Measurements from ENCODE around the gene EPS8.

Gene EPS8

DNA sequence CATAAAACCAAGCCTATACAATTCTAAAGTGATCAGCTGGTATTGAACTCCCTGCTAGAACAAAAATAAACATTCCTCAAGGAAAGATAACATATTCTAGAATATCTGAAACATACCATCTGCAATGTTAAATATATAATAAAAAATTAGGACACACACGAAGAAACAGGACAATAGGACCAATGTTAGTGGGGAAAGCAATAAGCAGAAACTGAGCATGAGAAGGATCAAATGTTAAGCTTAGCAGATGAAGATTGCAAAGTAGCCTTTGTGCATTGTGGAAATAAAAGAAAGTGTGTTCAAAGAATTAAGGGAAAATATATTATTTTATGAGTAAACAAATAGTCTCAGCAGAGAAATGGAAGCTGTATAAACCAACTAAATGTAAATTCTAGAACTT, 180.8 kb downstream of the EPS8 start:
- H3K27ac ChIP-seq = no peak overlapping the region
- TF ChIP-seq, protein P1, sequence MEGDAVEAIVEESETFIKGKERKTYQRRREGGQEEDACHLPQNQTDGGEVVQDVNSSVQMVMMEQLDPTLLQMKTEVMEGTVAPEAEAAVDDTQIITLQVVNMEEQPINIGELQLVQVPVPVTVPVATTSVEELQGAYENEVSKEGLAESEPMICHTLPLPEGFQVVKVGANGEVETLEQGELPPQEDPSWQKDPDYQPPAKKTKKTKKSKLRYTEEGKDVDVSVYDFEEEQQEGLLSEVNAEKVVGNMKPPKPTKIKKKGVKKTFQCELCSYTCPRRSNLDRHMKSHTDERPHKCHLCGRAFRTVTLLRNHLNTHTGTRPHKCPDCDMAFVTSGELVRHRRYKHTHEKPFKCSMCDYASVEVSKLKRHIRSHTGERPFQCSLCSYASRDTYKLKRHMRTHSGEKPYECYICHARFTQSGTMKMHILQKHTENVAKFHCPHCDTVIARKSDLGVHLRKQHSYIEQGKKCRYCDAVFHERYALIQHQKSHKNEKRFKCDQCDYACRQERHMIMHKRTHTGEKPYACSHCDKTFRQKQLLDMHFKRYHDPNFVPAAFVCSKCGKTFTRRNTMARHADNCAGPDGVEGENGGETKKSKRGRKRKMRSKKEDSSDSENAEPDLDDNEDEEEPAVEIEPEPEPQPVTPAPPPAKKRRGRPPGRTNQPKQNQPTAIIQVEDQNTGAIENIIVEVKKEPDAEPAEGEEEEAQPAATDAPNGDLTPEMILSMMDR (conservative IDR thresholded peaks at IDR 0.05) = no peak
- TF ChIP-seq ZFX (IDR thresholded peaks at IDR 0.05) = no peak

DNA sequence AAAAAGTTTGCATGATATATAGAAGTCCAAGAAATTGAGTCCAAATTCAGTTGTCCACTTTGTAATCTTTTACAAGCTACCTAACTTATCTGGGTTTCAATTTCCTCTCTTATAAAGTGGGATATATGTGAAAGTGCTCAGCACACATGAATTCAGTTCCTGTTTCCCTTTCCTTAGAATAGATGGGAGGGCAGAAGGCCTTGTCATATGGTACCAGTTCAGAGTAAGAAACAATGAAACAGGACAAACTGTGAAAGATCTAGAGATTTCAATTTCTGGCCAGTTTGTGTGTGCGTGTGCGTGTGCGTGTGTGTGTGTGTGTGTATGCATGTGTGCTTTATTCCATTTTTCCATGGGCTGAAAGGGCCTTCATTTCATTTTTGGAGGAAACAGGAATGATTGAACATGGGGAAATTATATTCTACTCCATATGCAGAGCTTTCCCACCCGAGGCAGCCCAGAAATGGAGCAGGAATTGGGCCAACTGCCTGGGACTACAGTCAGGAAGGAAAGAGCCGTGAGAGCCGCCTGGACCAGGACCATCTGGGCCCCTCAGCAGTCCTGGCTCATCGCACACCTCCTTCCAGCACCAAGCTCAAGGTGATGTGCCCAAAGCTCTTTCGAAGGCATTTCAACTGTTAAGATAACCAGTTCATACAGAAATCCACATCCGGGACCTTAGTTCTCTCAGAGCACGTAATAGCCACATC, 183.2 kb downstream of the EPS8 start:
- no peak overlapping the region for H3K27ac ChIP-seq
- TF ChIP-seq, protein P1 (conservative IDR thresholded peaks at IDR 0.05) = no peak
- no peak for TF ChIP-seq ZFX (IDR thresholded peaks at IDR 0.05)

DNA sequence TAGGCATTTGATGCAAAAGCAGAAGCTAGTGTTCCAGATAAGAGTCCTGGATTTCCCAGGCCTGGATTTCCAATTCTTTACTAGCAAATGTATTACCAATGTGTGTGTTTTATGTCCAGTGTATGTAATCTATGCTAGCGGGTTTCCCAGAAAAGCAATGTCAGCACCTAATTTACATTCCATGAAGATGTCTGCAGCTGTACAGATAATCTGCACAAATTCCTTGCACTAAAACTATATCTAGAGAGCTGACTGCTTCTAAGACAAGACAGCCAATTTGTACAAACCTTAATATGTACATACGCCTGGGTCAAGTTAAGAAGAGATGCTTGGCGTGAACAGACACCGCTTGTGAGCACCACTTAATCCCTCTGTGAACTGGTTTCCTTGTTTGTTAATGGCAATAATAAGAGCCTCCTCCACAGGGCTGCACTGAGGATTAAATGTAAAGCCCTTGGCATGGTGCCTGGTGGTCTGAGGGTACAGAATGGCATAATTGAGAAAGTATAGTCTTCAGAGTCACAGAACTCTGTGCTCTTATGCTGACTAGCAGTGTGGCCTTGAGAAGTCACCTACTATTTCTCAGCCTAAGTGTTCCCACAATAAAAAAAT, 185.6 kb downstream of the EPS8 start:
- TF ChIP-seq, protein P1 (conservative IDR thresholded peaks at IDR 0.05) = no peak
- no peak for TF ChIP-seq ZFX (IDR thresholded peaks at IDR 0.05)
- H3K27ac ChIP-seq = no peak overlapping the region

DNA sequence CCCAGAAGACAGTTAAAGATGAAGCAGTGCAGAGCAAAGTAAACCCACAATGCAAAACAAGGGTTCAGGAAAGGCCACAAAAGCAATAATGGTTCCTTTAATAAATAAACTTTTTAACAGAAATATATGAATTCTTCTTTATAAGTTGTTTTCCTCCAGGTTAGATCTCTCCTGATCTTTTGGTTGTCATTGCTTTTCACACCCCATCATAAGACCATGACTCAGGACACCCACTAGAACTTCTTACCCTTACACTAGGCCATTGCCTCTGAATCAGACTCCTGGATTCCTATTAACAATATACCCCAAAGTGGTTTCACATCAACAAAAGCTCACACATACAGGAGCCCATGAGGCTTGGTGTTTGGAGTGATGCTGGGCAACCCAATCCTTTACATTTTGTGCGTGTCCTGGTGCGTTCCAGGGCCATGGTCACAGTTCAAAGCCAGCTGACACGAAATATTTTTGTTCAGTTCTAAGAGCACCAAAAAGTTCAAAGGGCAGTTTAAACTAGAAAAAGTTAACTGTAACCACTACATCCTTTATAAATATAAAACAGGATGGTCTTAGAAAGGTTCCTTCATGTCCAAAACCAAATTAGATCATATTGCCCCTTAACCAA, 187.0 kb downstream of the EPS8 start:
- no peak overlapping the region for H3K27ac ChIP-seq
- no peak for TF ChIP-seq ZFX (IDR thresholded peaks at IDR 0.05)
- TF ChIP-seq, protein P1 (conservative IDR thresholded peaks at IDR 0.05) = no peak

DNA sequence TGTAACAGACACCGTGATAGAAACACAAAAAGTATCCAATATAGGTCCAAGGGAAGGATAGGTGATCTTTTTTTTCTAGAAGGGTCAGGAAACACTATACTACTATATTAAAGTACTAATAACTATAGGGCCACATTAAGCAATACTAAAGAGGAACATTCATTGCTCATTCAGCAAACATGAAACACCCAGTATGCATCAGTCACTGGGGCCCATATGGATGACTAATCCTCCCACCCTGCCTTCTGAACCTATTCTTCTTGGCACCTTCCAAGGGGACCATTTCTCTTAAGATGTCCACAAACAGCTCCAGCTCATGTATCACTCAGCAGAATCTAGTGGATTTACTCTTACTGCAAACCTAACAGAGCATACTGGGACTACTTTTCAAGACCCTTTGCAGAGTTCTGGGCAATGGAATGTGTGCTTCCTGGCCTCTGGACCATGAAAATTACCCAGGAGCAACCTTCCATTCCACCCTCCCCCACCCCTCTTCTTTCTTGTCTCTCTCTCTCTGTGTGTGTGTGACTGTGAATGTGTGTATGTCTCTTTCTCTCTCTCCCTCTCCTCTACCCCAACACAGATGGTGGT, 187.9 kb downstream of the EPS8 start:
- TF ChIP-seq, protein P1 (conservative IDR thresholded peaks at IDR 0.05) = no peak
- TF ChIP-seq ZFX (IDR thresholded peaks at IDR 0.05) = no peak
- H3K27ac ChIP-seq = no peak overlapping the region

DNA sequence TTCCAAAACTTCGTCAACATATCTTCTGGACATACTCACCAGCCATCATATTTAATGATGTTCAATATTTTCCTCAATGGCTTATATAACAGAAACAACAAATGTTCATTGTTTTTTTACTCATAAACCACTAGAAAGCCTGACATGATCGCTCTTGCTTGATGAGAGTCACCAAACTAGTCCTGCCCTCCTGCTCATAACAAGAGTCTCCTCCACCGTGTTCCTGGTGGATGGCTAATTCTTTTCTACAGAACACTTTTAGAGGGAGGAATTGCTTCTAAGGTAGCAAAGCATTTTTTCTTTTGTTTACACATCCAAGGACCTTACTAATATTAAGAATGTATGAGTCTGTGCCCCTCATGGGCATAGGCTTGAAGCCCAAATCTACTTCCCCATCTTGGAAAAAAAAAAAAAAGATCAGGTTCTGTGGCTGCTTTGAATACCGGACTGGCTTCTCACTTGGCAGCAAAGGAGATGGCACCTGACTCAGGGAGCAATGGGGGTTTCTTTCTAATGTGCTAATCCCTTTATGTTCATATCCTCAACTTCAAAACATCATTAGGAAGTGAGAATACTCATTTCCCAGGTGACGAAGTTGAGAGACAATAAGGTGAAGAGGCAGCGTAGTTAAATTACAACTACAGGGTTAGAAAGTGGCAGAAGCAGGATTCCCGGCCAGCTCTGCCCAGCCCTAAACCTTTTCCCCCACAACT, 188.8 kb downstream of the EPS8 start:
- TF ChIP-seq ZFX (IDR thresholded peaks at IDR 0.05) = no peak
- TF ChIP-seq, protein P1 (conservative IDR thresholded peaks at IDR 0.05) = no peak
- H3K27ac ChIP-seq = no peak overlapping the region

All from C4-2B (cell line).